ENCODE data around the gene CLEC4F. TPM values are rescaled to one million over a fixed set of nuclear protein-coding genes. Genes with fewer than 3 reads are reported as not detected.

CLEC4F gene
- total RNA-seq, 4 donors from 2014 or later, result 0.56 to 2.7 TPM; not detected in 2

DNA sequence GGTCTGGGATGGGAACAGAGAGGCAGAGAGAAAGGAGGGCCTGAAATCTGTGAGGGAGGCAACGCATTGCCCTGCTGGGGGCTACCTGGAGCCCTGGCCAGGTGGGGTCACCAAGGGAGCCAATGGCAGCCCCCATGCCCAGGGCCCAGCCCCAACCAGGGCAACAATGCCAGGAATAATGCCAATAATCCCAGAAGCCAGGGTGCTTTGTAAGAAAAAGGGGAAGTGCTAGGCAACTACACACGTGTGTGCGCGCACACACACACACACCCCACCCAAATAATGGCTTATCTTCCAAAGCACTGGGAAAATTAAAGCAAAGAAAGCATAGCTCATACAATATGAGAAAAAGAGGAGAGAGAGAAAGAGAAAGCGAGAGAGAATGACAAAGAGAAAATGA is 7.0 kb upstream of the CLEC4F start:
- TF ChIP-seq, protein P1, sequence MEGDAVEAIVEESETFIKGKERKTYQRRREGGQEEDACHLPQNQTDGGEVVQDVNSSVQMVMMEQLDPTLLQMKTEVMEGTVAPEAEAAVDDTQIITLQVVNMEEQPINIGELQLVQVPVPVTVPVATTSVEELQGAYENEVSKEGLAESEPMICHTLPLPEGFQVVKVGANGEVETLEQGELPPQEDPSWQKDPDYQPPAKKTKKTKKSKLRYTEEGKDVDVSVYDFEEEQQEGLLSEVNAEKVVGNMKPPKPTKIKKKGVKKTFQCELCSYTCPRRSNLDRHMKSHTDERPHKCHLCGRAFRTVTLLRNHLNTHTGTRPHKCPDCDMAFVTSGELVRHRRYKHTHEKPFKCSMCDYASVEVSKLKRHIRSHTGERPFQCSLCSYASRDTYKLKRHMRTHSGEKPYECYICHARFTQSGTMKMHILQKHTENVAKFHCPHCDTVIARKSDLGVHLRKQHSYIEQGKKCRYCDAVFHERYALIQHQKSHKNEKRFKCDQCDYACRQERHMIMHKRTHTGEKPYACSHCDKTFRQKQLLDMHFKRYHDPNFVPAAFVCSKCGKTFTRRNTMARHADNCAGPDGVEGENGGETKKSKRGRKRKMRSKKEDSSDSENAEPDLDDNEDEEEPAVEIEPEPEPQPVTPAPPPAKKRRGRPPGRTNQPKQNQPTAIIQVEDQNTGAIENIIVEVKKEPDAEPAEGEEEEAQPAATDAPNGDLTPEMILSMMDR (IDR thresholded peaks at IDR 0.05), result no peak
- DNase-seq (ENCODE audit: low spot score), result no peak
- no peak for ATAC-seq (ENCODE audit: low FRiP score)

DNA sequence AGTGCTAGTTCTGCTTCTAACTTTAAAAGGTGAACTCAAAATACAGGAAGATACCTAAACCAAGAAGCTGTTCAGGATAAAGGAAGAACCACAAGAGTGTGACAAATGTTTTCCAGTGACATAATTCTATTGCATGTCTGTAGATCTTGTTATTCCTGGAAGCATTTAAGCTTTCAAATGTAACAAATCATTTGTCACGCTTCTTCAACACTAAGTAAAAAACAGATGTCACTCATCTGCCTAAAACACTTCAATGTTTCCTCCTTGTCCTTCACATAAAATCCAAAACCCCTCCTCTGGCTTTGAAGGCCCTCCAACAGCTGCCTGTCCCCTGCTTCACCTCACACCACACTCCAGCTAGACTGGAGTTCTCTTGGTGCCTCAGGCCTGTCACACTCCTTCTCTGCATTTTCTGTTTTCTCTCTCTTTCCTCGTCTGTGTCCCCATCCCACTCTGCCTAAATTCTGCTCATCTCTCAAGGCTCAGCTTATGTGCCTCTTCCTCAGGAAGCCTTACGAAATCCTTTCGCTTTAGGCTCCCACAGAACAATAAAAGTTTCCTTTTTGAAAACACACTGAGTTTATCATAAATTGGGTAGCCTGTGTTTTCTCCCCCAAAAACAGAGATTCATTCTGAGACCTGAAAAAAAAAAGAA is 6.4 kb upstream of the CLEC4F start:
- DNase-seq (ENCODE audit: low spot score) (no peak), ATAC-seq (ENCODE audit: low FRiP score) (no peak)
- TF ChIP-seq, protein P1 (IDR thresholded peaks at IDR 0.05), result no peak

DNA sequence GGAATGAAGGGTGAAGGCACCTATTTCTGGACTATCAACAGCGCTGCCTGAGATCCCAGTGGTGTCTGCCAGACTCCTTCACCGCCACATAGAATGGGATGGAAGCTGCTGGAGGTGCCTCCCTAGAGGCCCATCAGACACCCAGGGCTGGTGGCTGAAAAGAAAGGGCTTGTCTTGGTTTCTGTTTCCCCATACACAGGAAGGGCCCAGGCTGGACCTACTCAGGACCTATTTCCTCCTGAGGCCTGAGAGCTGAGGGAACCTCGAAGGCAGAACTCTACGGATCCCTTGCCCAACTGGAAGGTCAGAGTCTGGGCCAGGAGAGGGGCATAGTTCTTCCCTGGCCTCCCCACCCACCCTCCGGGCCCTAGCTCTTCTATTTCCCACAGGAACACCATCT is 2.9 kb upstream of the CLEC4F start:
- DNase-seq (ENCODE audit: low spot score) (no peak), ATAC-seq (ENCODE audit: low FRiP score) (no peak)
- TF ChIP-seq, protein P1 (IDR thresholded peaks at IDR 0.05), result no peak

DNA sequence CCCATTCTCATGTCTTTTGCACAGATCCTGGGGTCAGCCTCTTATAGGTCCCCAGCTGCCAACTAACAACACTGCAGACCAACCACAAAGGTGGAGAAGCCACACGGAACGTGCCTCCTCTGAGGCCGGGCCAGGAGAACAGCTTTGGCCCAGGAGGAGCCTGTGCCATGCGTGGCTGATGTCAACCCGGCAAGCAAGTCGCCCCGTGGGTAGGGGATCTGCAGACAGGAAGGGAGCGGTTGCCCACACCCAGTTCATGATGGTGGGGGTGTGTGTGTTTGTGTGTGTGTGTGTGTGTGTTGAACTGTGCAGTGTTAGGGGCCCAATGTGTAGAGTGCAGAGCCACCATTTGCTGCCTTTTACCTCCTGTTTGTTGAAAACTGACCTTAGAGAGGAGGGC is 2.4 kb upstream of the CLEC4F start:
- ATAC-seq (ENCODE audit: low FRiP score), result no peak
- TF ChIP-seq, protein P1 (IDR thresholded peaks at IDR 0.05), result no peak
- DNase-seq (ENCODE audit: low spot score), result no peak

DNA sequence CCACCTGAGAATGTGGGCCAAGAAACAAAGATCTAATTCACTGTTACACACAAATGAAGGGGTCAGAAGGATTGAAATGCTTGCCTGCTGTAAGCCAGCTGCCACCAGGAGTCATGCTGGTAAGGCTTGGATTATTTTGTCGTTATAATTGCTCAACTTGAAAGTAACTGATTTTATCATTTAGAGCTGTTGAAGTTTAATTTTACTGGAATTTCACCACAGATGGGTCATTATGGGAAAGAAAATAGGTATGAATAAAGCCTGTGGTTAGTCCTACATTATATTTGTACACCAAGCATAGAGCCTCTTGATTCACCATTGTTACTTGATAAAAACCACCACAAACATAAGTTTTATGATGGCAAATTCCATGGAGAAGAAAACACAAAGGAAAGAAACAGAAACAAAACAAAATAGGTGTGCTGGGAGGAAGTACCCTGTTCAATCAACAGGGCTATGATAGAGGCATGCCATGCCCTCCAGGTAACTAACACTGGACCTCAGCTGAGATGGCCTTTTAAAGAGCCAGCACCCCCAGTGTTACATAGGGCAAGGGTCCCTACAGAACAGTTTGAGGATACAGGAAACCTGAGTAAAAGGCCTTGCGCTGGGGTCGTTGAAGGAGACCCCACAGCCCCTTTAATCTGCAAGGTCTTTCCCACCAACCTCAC is 3.0 kb downstream of the CLEC4F start:
- TF ChIP-seq, protein P1 (IDR thresholded peaks at IDR 0.05), result no peak
- no peak for ATAC-seq (ENCODE audit: low FRiP score)

DNA sequence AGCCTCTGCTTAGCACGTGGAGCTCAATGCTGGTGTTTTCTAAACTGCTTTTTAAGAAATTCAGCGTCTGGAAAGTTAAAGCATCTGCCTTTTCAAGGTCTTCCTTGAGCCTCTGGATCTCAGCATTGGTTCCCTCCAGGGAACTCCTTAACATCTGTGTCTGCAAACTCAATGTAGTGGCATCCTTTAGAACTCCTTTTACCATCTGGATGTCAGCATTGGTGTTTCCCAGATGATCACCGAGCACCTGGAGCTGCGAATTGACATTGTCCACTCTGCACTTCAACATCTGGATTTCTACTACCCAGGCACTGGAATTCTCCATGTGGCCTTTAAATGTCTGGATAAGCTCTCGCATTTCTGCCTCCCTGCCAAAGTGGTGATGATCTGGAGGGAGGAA is 3.7 kb downstream of the CLEC4F start:
- DNase-seq (ENCODE audit: low spot score) (no peak), ATAC-seq (ENCODE audit: low FRiP score) (no peak)
- TF ChIP-seq, protein P1 (IDR thresholded peaks at IDR 0.05), result no peak

More for the DNA sequence above, 3.0 kb downstream of the CLEC4F start:
- no peak for DNase-seq (ENCODE audit: low spot score)
